GM21515 (cell line): ENCODE results near the gene GXYLT2.
"Not testable (repeated sequence)": the region's sequence is repeated elsewhere in the genome, so short reads cannot be mapped to it uniquely, and the experiment has no call there.

ENCODE experiments used
- ATAC-seq: cut with Tn5 transposase; IDR thresholded peaks from one replicate; pipeline ENCODE4 v1.9.1; 2021; ENCODE audit not compliant: unreplicated experiment

Gene GXYLT2

DNA sequence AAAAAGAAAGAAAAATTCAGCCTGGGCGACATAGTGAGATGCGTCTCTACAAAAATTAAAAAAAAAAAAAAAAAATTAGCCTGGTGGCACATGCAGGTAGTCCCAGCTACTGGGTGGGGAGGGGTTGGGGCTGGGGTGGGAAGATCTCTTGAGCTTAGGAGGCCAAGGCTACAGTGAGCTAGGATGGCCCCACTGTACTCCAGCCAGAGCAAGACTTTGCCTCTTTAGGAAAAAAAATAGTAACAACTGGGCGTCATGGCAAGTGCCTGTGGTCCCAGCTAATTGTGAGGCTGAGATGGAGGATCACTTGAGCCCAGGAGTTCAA is 84.8 kb downstream of the GXYLT2 start:
- ATAC-seq, result no peak

DNA sequence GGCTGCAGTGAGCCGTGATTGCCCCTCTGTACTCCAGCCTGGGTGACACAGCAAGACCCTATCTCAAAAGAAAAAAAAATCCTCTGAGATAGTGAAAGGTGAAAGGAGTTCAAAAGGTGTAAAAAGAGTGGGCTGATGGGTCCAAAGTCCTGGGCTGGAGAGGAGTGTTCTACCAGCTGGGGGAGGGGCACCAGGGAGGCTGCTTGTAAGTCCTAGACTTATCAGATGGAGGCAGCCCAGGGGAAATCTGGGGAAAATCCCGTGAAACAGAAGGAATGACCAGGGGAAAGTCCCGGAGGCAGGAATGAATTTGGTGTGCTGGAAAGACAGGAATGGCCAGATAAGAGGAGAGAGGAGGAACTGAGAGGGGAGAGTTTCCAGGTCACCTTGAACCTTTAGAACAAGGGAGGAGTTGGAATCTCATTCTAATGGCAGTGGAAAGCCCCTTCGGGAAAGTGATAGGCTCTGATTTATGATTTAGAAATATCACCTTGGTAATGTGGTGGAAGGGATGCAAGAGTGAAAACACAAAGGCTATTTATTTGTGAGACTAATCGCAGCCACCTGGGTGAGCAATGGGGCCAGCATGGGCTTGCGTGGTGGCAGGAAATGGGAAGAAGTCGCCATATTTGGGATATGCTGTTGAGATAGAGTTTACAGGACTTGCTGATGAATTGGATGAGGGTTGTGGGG is 85.3 kb downstream of the GXYLT2 start:
- no peak for ATAC-seq

GRCh38 chr3:72973786-72974185 is 85.9 kb downstream of the GXYLT2 start:
- ATAC-seq, result no peak

DNA sequence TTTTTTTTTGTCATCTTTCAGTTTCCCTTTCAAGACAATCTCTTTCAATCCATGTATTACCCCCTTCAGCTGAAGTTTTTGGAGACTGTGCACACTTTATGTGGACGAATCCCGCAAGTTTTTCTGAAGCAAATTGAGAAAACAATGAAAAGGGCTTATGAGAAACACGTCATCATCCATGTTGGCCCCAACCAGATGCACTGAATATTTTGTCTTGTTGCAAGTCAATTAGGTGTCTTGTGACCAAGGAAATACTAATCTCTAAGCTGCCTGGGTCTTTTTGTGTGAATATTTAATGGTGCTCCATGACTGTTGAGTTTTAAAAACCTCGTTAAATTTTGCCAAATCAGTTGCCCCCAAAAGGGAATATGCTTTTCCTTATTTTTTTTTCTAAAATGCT is 87.1 kb downstream of the GXYLT2 start:
- ATAC-seq, result no peak

- ATAC-seq, result no peak
Observed at GRCh38 chr3:72976281-72976741, 88.5 kb downstream of the GXYLT2 start.

- peak; percentile 70 for ATAC-seq
Observed at GRCh38 chr3:72977060-72977808, 89.4 kb downstream of the GXYLT2 start.

DNA sequence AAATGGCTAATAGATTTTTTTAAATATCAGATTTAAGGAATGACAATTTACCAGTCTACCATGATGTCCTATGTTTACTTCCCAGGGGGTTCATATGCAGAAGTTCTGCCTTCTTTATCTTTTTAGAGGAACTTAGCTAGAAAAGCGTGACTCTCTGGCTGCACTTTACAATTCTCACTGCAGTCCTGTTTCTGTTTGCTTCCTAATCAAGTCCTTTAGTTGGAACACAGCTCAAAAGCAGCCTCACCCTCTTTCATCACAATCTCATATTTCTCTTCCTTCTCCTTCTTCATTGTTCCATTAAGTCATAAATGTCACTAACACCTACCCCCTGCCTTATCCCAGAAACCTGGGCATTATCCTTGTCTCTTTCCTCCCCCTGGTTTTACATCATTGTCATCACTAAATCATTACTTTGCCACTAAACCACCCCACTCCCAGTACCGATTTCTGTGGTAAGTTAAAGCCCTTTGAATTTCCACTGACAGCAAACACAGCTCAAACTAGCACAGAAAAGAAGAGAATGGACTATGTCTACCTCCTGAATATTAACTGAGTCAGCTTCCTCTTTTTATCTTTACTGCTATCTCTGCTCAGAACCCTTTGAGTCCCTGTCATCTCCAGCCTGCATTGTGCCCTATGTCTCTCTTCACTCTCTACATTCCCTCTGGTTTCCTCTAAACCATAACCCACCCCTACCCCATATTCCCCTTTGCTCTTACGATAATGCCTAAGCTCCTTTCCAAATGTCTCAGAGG is 94.9 kb downstream of the GXYLT2 start:
- ATAC-seq, result no peak

GRCh38 chr3:72985576-72985975 is 97.7 kb downstream of the GXYLT2 start:
- no peak for ATAC-seq

DNA sequence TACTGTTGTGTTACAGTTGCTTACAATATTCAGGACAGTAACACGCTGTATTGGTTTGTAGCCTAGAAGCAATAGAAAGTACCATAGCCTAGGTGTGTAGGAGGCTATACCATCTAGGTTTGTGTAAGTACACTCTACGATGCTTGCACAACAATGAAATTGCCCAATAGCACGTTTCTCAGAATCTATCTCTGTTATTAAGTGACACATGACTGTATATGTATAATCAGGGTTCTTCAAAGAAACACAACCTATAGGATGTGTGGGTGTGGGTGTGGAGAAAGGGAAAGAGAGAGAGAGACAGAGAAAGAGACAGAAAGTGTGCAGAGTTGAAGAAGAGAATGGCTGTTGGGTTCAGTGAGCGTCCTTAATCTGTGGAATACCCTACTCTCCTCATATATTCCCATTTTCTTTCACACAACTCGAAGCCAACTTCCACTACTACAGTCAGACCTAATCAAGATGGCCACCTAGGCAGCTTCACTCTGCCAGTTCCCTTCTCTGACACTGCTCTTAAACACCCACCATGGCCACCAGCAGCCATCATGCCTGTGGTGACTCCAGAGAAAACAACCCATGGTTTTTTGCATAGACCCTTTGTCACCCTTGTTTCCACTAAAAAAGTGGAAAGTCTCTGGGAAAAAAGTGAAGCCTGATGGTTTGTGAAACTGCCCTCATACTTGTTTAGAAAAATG is 103.0 kb downstream of the GXYLT2 start:
- ATAC-seq, result no peak

GRCh38 chr3:72991522-72991921 is 103.7 kb downstream of the GXYLT2 start:
- ATAC-seq, result no peak

- ATAC-seq, result no peak
Observed at GRCh38 chr3:72993391-72993790, 105.5 kb downstream of the GXYLT2 start.

DNA sequence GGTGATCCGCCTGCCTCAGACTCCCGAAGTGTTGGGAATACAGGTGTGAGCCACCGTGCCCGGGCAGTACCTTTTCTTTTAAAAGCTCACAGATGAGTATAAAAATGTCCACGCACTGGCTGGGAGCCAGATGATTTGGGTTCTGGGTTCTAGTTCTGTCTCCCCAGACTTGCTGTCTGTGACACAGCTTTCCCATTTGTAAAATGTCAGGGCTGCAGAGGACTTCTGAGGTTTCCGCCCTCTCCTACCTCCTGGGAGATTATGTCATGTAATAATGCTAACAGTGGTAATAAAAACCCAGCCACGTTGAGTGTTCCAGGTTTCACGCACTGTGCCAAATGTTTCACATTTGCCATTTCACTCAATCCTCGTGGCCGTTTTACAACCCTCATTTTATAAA is 107.5 kb downstream of the GXYLT2 start:
- ATAC-seq, result no peak

DNA sequence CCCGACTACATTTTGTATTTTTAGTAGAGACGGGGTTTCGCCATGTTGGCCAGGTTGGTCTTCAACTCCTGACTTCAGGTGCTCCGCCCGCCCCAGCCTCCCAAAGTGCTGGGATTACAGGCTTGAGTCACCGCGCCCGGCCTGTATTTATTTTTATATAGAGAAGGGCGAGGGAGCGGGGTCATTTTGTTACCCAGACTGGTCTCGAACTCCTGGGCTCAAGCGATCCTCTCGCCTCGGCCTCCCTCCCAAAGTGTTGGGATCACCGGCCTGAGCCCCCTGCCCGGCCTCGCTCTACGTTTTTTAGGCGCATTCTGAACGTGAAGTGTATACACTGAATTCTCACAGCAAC is 108.3 kb downstream of the GXYLT2 start:
- ATAC-seq, result no peak

DNA sequence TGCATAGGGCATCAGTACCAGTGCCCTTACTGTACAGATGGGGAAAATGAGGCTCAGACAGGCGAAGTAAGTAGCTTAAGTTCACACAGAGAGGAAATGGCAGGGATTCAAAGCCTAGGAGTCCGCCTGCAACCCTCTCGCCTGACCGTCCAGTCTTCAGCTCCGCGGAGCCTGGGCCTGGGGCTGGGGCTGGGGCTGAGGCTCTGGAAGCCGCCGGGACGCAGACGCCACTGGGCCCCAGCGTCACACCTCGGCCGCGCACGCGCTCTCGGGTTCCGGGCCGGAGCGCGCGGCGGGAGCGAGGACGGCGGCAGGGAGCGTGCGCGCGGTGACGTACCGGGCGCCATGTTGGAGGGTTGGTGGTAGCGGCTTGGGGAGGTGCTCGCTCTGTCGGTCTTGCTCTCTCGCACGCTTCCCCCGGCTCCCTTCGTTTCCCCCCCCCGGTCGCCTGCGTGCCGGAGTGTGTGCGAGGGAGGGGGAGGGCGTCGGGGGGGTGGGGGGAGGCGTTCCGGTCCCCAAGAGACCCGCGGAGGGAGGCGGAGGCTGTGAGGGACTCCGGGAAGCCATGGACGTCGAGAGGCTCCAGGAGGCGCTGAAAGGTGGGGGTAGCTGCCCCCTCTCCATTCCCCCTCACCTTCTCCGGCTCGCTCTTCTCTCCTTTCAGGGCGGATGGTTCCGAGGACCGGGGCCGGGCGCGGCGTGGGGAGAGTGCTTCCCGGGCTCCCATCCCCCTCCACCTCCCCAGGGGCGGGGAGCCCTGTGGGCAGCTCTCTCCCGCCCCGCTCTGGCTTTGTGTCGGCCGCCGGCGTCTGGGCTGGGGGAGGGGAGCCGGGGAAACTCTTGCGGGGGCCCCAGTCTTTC is 108.9 kb downstream of the GXYLT2 start, which contains the start of gene PPP4R2:
TSS of gene PPP4R2 (plus strand) at position 339 of the 861 bp plus-strand sequence. CDS start at position 566, 227 bp downstream.
- peak; percentile 92 for ATAC-seq

GRCh38 chr3:72997421-72997961 is 109.6 kb downstream of the GXYLT2 start:
- peak; percentile 30 for ATAC-seq

- no peak for ATAC-seq
Observed at GRCh38 chr3:72998466-72998865, 110.6 kb downstream of the GXYLT2 start.

DNA sequence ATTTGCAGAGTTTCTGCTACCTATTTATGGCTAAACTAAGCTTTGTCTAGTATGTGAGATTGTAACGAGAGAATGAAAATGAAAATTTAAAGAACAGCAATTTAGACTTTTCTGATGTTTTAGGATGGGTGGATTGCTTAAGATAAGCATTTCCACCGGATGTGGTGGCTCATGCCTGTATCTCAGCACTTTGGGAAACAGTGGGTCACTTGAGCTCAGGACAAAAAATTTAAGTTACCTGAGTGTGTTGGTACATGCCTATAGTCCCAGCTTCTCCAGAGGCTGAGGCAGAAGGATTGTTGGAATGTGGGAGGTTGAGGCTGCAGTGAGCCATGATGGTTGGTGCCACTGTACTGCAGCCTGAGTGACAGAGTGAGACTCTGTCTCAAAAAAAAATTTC is 112.1 kb downstream of the GXYLT2 start:
- no peak for ATAC-seq

GRCh38 chr3:73003050-73003449 is 115.2 kb downstream of the GXYLT2 start:
- not testable (repeated sequence) for ATAC-seq

GRCh38 chr3:73004316-73004715 is 116.5 kb downstream of the GXYLT2 start:
- no peak for ATAC-seq
